Measurements from ENCODE around the gene DERL2. TPM values are rescaled to one million over a fixed set of nuclear protein-coding genes. Genes with fewer than 3 reads are reported as not detected.
A peak's percentile ranks its signal among the peaks of the same experiment; 100 is the strongest.

DERL2 gene
- total and polyA plus RNA-seq, 9 of the 15 experiments (the other 6 are each of a cell fraction or from before 2014, with no cell fraction given), result 11.5 to 105 (median 30.7) TPM

- TF ChIP-seq, protein P1, sequence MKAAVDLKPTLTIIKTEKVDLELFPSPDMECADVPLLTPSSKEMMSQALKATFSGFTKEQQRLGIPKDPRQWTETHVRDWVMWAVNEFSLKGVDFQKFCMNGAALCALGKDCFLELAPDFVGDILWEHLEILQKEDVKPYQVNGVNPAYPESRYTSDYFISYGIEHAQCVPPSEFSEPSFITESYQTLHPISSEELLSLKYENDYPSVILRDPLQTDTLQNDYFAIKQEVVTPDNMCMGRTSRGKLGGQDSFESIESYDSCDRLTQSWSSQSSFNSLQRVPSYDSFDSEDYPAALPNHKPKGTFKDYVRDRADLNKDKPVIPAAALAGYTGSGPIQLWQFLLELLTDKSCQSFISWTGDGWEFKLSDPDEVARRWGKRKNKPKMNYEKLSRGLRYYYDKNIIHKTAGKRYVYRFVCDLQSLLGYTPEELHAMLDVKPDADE (conservative IDR thresholded peaks at IDR 0.05; ENCODE audit: control insufficient read depth, low read depth, low read length), result peak; percentile 70
- 0 out of 2 replicates have a peak, but pooled peaks have one; percentile 37 for TF ChIP-seq HMGXB4 (CRISPR knock-in tag; IDR thresholded peaks at IDR 0.05)
- peak; percentile 14 for TF ChIP-seq NEUROD1 (IDR thresholded peaks at IDR 0.05; ENCODE audit: borderline replicate concordance, low read depth, low read length, partially characterized antibody)
- TF ChIP-seq ZSCAN32 (CRISPR knock-in tag; IDR thresholded peaks at IDR 0.05), result no peak
- TF ChIP-seq EHMT2 (IDR thresholded peaks at IDR 0.05), result no peak
- peak; percentile 50 for TF ChIP-seq E2F8 (IDR thresholded peaks at IDR 0.05; ENCODE audit: low read depth, partially characterized antibody)
- TF ChIP-seq LARP7 (IDR thresholded peaks at IDR 0.05), result no peak
- TF ChIP-seq ZBTB17 (CRISPR knock-in tag; IDR thresholded peaks at IDR 0.05), result peak; percentile 41; the same call in 1 of the 2 replicates
- 0 out of 2 replicates have a peak, but pooled peaks have one; percentile 31 for TF ChIP-seq CREB1 (IDR thresholded peaks at IDR 0.05)
- TF ChIP-seq CREB1 (CRISPR knock-in tag; IDR thresholded peaks at IDR 0.05), result peak; percentile 41; the same call in 1 of the 2 replicates
- TF ChIP-seq ATF7 (IDR thresholded peaks at IDR 0.05), result peak; percentile 59
- no peak for TF ChIP-seq ZNF212 (CRISPR knock-in tag; IDR thresholded peaks at IDR 0.05)
- TF ChIP-seq SMC3 (conservative IDR thresholded peaks at IDR 0.05; ENCODE audit: insufficient read depth, low read depth, low read length), result peak; percentile 49
- peak; percentile 73 to 90 for TF ChIP-seq MNT (conservative IDR thresholded peaks at IDR 0.05)
- TF ChIP-seq ZNF239 (CRISPR knock-in tag; IDR thresholded peaks at IDR 0.05), result no peak
- no peak for TF ChIP-seq SMARCE1 (IDR thresholded peaks at IDR 0.05)
- TF ChIP-seq, protein P2, sequence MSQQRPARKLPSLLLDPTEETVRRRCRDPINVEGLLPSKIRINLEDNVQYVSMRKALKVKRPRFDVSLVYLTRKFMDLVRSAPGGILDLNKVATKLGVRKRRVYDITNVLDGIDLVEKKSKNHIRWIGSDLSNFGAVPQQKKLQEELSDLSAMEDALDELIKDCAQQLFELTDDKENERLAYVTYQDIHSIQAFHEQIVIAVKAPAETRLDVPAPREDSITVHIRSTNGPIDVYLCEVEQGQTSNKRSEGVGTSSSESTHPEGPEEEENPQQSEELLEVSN (IDR thresholded peaks at IDR 0.05; ENCODE audit: borderline replicate concordance in 1 of 2, extremely low read depth in 1 of 2, insufficient read depth in 1 of 2, insufficient read length in 1 of 2, low read depth in 1 of 2, low read length in 1 of 2, poor library complexity in 1 of 2, severe bottlenecking in 1 of 2), result peak; percentile 48
- 0 out of 2 replicates have a peak, but pooled peaks have one; percentile 5 for TF ChIP-seq TEAD4 (IDR thresholded peaks at IDR 0.05; ENCODE audit: low read length)
- TF ChIP-seq TEAD4 (CRISPR knock-in tag; IDR thresholded peaks at IDR 0.05; ENCODE audit: borderline replicate concordance), result no peak
- TF ChIP-seq DPF2 (IDR thresholded peaks at IDR 0.05), result no peak
Observed at GRCh38 chr17:5438716-5439445, 47.1 kb downstream of the DERL2 start, which contains the start of gene C1QBP (continued).
